HPDE6-E6E7 (cell line): ENCODE measurements around the gene CYP3A5.
"Not testable (repeated sequence)": the region's sequence is repeated elsewhere in the genome, so short reads cannot be mapped to it uniquely, and the experiment has no call there.

Experiments
- DNase-seq: peaks from one replicate; pipeline ENCODE4 v3.0.0; 2011; ENCODE audit warnings: missing footprints; ENCODE audit errors: extremely low spot score

Gene CYP3A5

GRCh38 chr7:99642027-99642426 lies 37.8 kb downstream of the CYP3A5 start:
- no peak for DNase-seq

- DNase-seq: no peak
Observed at GRCh38 chr7:99639267-99639666, 40.5 kb downstream of the CYP3A5 start.

DNA sequence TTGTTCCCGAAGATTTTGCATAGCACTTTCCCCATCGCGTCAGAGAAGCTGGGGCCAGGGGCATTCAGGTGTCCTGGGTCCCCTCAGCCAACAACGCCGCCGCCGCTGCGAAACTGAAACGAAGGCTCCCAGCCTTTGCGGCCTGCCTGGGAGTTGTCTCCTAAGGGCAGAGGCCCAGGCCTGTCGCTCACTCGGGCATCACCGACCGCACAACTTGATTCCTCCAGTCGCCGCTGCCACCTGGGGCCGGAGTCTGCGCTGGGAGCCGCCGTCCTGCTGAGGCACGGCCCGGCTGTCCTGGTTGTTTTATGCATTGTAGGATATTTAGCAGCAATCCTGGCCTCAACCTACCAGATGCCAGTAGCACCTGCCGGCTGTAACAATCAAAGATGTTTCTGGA lies 41.1 kb downstream of the CYP3A5 start:
- no peak for DNase-seq

GRCh38 chr7:99637414-99637813 lies 42.4 kb downstream of the CYP3A5 start:
- DNase-seq: not testable (repeated sequence)

DNA sequence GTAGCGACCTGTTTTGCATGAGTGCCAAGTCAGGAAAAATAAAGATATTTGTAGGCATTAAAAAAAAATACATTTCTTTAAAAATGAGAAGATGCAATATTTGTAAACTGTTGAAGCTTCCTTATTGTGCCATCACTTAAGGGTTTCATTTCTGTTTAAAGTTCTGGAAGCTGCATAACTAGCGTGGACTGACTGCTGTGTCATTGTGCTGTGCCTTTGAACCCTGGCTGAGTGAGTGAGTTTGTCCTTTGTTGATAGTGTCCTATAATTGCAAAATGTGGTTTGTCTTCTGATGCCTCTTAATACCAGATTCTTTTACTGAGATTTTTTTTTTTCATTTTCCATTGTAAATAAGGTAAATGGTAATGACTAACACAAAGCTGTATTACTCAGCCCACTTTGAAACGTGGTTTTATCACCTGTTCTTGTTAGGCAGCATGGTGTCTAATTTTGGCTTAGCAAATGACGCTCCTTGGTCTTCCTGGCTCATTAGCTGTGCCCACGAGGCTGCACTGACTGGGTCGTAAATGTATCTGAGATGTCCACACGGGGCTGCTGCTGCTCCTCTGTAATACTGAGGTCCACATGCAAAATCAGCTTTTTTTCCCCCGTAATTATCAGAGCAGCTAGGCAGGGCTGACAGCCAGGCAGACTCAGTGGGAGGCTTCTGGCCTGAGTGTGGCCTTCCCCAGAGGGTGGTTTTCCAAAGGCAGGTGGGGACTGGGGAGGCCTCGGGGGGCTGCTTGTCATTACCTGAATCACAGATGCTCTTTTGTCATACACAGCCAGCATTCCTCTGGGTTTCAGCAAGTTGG lies 48.3 kb downstream of the CYP3A5 start:
- peak; percentile 58 for DNase-seq

GRCh38 chr7:99629643-99630042 lies 50.2 kb downstream of the CYP3A5 start:
- DNase-seq: no peak

DNA sequence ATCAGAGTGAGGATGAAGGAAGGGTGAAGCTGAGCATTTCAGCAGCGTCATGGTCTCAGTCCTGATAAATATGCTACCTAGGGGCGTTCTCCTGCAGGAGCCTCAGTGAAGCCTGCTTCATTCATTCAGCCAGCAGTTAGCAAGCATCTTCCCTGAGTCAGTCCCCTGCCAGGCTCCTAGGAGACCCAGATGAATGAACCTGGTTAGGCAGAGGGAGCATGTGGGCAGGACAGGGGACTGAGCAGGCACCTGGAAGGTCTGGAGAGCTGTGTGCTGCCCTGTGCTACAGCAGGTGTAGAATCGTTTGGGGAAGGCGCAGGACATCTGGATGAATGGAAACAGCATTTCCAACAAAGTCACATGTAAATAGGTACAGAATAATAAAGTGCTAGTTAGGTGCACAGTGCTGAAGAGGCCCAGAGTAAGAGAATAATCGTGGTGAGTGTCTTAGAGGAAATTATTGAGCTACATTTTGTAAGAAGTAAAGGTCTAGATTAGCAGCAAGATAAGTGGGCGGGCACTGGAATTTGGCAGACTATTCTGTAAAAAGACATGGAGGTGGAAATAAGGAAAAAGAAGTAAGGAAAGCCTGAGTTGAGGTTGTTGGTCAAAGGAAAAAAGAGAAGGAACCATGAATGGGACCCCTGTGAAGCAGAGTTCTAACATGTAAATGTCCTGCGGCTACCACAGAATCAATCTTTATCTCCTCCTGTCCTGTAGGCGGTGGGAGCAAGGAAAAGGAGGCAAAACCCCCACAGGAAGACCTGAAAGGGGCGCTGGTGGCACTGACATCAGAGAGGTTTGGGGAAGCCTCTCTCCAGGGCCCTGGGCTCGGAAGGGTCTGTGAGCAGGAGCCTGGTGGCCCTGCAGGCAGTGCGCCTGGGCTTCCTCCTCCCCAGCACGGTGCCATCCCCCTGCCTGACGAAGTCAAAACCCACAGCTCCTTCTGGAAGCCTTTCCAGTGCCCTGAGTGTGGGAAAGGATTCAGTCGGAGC lies 51.0 kb downstream of the CYP3A5 start:
- no peak for DNase-seq

DNA sequence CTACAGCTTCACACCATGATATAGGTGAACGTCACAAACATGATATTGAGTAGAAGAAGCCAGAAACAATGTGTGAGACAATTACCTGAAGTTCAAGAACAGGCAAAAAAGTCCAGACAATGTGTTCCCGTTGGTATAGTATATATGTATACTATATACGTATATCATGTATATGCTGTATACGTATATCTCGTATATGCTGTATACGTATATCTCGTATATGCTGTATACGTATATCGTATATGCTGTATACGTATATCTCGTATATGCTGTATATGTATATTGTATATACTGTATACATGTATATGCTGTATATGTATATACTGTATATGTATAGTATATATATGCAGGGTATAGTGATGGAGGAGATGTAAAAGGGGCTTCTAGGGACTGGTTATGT lies 52.3 kb downstream of the CYP3A5 start:
- DNase-seq: no peak

DNA sequence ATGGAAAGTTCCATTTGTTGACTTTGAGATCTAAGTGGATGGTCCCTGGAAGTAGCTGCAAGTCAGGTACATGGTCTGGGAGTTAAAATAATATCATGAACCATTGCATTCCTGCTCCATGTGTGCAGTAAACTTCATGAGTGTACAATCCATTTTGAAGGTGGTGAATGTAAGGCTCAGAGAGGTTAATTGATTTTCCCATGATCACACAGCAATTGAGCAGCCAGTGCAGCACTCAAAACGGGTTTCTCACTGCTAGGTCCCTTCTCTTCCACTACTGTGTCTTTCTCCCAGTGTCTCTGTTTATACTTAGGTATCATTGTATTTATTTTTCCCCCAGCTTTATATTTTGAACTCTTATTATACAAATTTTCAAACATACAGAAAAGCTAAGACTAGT lies 53.1 kb downstream of the CYP3A5 start:
- DNase-seq: no peak

DNA sequence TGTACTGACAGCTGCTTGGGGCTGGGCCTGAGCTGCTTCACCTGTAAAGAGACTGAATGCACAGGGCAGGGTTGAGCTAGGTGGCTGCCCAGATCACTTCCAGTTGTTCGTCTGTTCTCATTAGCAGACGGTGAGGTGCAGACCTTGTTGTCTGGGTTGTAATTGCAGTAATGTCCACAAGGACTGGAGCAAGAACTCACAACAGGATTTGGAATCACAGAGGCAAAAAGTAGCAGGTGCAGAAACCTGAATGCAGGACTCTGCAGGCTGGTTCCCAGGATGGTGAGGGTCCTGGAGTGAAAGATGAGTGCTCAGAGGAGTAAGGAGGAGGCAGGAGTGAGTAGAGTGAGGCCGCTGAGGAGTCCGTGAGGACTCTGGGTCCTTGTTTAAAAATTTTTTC lies 53.8 kb downstream of the CYP3A5 start:
- DNase-seq: no peak

DNA sequence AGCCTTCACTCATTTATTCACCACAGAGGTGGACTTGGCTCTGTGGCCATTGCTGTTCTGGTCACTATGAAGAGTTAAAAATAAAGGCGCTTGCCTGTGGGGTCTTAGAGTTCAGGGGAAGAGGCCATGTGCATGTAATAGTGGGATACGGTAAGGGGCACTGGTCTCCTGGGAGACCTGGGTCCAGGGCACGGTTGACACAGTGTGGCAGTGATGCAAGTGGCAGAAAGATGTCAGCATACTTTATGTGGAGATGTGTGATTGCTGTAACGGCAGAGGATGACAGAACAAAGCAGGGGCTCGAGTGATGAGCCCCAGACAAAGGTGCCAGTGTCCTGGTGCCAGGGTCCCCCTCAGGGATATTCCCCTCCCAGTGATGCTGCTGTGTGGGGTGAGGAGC lies 54.5 kb downstream of the CYP3A5 start:
- DNase-seq: no peak

DNA sequence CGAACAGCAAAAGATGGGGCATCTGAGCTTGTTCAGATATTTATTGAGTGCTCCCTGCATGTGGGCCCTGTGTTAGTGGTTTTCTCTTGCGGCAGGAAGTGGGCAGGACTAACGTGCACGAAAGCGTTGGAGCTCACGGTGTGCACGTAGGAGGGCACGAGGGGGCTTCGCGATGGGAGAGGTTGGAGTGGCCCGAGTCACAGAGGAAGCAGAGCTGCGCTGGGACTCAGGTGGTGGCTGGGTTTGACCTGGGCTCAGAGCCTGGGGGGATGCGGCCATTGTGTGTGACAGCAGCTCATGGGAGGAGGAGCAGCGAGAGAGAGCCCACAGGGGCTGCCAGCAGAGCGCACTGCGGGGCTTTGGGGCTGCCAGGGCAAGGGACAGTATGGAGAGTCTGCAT lies 55.3 kb downstream of the CYP3A5 start:
- DNase-seq: no peak

- no peak for DNase-seq
Observed at GRCh38 chr7:99623702-99624447, 55.9 kb downstream of the CYP3A5 start.

- DNase-seq: no peak
Observed at GRCh38 chr7:99623091-99623693, 56.6 kb downstream of the CYP3A5 start.

DNA sequence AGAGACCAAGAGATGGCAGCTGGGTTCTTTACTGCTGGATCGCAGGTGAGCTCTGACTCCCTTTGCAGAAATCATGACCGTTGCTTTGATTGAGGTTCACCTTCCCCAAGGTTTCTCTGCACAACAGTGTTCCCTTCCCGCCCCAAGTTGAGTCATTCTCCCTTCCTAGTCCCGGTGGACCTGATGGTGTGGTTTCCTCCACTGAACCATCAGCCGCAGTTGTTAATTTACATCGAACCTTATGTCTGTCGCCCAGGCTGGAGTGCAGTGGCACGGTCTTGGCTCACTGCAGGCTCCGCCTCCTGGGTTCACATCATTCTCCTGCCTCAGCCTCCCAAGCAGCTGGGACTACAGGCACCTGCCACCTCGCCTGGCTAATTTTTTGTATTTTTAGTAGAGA lies 57.2 kb downstream of the CYP3A5 start:
- no peak for DNase-seq

DNA sequence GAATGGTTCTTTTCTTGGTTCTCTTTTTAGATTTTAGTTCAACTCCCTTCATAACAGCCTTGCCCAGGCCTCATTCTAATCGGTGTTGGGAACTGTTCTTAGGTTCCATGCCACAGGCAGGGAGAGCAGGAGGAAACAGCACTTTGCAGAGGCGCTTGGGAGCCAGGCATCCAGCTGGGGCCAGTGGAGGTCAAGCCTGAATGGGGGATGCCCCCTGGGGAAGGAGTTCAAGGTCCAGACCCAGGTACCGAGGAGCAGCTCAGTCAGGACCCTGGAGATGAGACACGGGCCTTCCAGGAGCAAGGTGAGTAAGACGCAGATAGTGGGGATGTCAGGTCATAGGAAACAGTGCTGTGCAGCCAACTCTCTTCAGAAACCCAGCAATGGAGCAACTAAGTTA lies 58.5 kb downstream of the CYP3A5 start:
- no peak for DNase-seq

GRCh38 chr7:99619571-99620130 lies 60.1 kb downstream of the CYP3A5 start:
- DNase-seq: no peak

- peak; percentile 70 for DNase-seq
Observed at GRCh38 chr7:99618726-99619125, 61.1 kb downstream of the CYP3A5 start.

- no peak for DNase-seq
Observed at GRCh38 chr7:99617192-99617781, 62.5 kb downstream of the CYP3A5 start.

DNA sequence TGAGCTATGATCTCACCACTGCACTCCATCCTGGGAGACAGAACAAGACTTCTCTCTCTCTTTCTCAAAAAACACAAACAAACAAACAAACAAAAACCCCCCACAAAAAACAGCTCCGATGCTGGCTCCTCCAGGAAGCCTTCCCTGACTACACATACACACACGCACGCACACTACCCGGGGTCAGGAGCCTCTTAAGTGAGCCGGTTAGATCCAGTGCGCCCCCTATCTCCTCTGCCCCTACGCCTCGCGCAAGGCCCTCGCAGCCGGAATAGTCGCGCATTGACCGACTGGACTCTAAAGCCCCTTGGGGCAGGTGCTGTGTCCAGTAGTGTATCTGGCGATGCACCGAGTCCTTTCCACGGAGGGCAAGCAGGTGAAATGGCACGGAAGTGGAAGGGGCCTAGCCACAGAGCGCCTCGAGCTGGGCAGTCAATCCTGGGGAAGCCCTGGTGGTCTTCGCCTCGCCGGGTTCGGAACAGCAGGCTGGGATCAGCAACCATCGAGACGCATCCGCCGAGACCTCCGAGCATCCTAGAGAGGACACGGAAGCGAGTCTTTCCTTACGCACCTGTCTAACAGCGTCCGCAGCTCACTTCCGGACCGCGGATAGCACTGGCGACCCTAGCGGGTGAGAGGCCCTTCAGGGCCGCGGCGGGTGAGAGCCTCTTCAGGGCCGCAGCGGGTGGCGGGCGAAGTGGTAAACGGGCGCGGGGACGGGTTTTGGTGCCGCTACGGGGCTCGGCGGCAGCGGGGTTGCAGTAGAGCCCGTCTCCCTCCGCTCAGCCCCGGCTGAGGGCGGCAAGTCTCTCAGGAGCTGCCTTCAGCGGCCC lies 63.2 kb downstream of the CYP3A5 start, which contains the start of gene ZSCAN25:
ZSCAN25 (plus strand) TSS at position 588 of the 833 bp plus-strand sequence. CDS start 2,661 bp downstream, outside the sequence.
- DNase-seq: peak; percentile 88
